Measurements from ENCODE around the gene TCF7L1.
A peak's percentile ranks its signal among the peaks of the same experiment; 100 is the strongest.

The TCF7L1 gene

GRCh38 chr2:85243101-85244072, 110.2 kb downstream of the TCF7L1 start:
- Histone ChIP-seq H3K9me3 (ENCODE audit: control insufficient read depth, insufficient read depth, low read length) (no peaks in the 10 kb centered on the region), H3K9ac (ENCODE audit: low read depth, low read length) (no peak overlapping the region), H3K27me3 (ENCODE audit: control insufficient read depth, insufficient read depth, low read length) (no peaks in the 10 kb centered on the region), H3K4me3 (ENCODE audit: low read depth, low read length) (no peak overlapping the region), H3K27ac (ENCODE audit: low read depth, low read length) (peak overlapping the region; percentile 7), H3K4me1 (ENCODE audit: control insufficient read depth, insufficient read depth, low read length) (peaks cover 54% of the 10 kb centered on the region), H3K36me3 (ENCODE audit: control insufficient read depth, insufficient read depth, low read length) (0 out of 2 replicates have a peak, but pooled peaks cover 3% of the 10 kb centered on the region)

- Histone ChIP-seq H3K4me3 (ENCODE audit: low read depth, low read length) (no peak overlapping the region), H3K27me3 (ENCODE audit: control insufficient read depth, insufficient read depth, low read length) (no peaks in the 10 kb centered on the region), H3K4me1 (ENCODE audit: control insufficient read depth, insufficient read depth, low read length) (peaks cover 62% of the 10 kb centered on the region), H3K9ac (ENCODE audit: low read depth, low read length) (no peak overlapping the region), H3K9me3 (ENCODE audit: control insufficient read depth, insufficient read depth, low read length) (no peaks in the 10 kb centered on the region), H3K36me3 (ENCODE audit: control insufficient read depth, insufficient read depth, low read length) (0 out of 2 replicates have a peak, but pooled peaks cover 3% of the 10 kb centered on the region), H3K27ac (ENCODE audit: low read depth, low read length) (no peak overlapping the region)
Observed at GRCh38 chr2:85244828-85245227, 111.6 kb downstream of the TCF7L1 start.

GRCh38 chr2:85245891-85246290, 112.7 kb downstream of the TCF7L1 start:
- Histone ChIP-seq H3K9ac (ENCODE audit: low read depth, low read length) (no peak overlapping the region), H3K4me3 (ENCODE audit: low read depth, low read length) (no peak overlapping the region), H3K4me1 (ENCODE audit: control insufficient read depth, insufficient read depth, low read length) (peaks cover 69% of the 10 kb centered on the region), H3K36me3 (ENCODE audit: control insufficient read depth, insufficient read depth, low read length) (0 out of 2 replicates have a peak, but pooled peaks cover 3% of the 10 kb centered on the region), H3K27ac (ENCODE audit: low read depth, low read length) (no peak overlapping the region), H3K27me3 (ENCODE audit: control insufficient read depth, insufficient read depth, low read length) (no peaks in the 10 kb centered on the region), H3K9me3 (ENCODE audit: control insufficient read depth, insufficient read depth, low read length) (no peaks in the 10 kb centered on the region)

- H3K4me3 ChIP-seq (ENCODE audit: low read depth, low read length): no peak overlapping the region
- peaks cover 74% of the 10 kb centered on the region for H3K4me1 ChIP-seq (ENCODE audit: control insufficient read depth, insufficient read depth, low read length)
- H3K36me3 ChIP-seq (ENCODE audit: control insufficient read depth, insufficient read depth, low read length): 0 out of 2 replicates have a peak, but pooled peaks cover 3% of the 10 kb centered on the region
- H3K27ac ChIP-seq (ENCODE audit: low read depth, low read length): no peak overlapping the region
- no peaks in the 10 kb centered on the region for H3K9me3 ChIP-seq (ENCODE audit: control insufficient read depth, insufficient read depth, low read length)
- H3K27me3 ChIP-seq (ENCODE audit: control insufficient read depth, insufficient read depth, low read length): no peaks in the 10 kb centered on the region
- H3K9ac ChIP-seq (ENCODE audit: low read depth, low read length): no peak overlapping the region
Observed at GRCh38 chr2:85246348-85246747, 113.2 kb downstream of the TCF7L1 start.

- Histone ChIP-seq H3K9me3 (ENCODE audit: control insufficient read depth, insufficient read depth, low read length) (no peaks in the 10 kb centered on the region), H3K36me3 (ENCODE audit: control insufficient read depth, insufficient read depth, low read length) (no peaks in the 10 kb centered on the region), H3K27ac (ENCODE audit: low read depth, low read length) (peak overlapping the region; percentile 78), H3K4me1 (ENCODE audit: control insufficient read depth, insufficient read depth, low read length) (peaks cover 79% of the 10 kb centered on the region), H3K4me3 (ENCODE audit: low read depth, low read length) (peak overlapping the region; percentile 34), H3K27me3 (ENCODE audit: control insufficient read depth, insufficient read depth, low read length) (no peaks in the 10 kb centered on the region), H3K9ac (ENCODE audit: low read depth, low read length) (peak overlapping the region; percentile 11; the same call in 1 of the 2 replicates)
Observed at GRCh38 chr2:85247610-85248009, 114.4 kb downstream of the TCF7L1 start.

- Histone ChIP-seq H3K27ac (ENCODE audit: low read depth, low read length) (peak overlapping the region; percentile 78), H3K27me3 (ENCODE audit: control insufficient read depth, insufficient read depth, low read length) (no peaks in the 10 kb centered on the region), H3K36me3 (ENCODE audit: control insufficient read depth, insufficient read depth, low read length) (no peaks in the 10 kb centered on the region), H3K4me3 (ENCODE audit: low read depth, low read length) (no peak overlapping the region), H3K9ac (ENCODE audit: low read depth, low read length) (no peak overlapping the region), H3K9me3 (ENCODE audit: control insufficient read depth, insufficient read depth, low read length) (no peaks in the 10 kb centered on the region), H3K4me1 (ENCODE audit: control insufficient read depth, insufficient read depth, low read length) (peaks cover 79% of the 10 kb centered on the region)
Observed at GRCh38 chr2:85248773-85249509, 115.7 kb downstream of the TCF7L1 start.

- Histone ChIP-seq H3K27ac (ENCODE audit: low read depth, low read length) (no peak overlapping the region), H3K4me1 (ENCODE audit: control insufficient read depth, insufficient read depth, low read length) (peaks cover 89% of the 10 kb centered on the region), H3K9ac (ENCODE audit: low read depth, low read length) (no peak overlapping the region)
Observed at GRCh38 chr2:85250045-85250444, 116.9 kb downstream of the TCF7L1 start.

GRCh38 chr2:85251070-85251616, 118.0 kb downstream of the TCF7L1 start:
- no peaks in the 10 kb centered on the region for H3K36me3 ChIP-seq (ENCODE audit: control insufficient read depth, insufficient read depth, low read length)
- no peaks in the 10 kb centered on the region for H3K9me3 ChIP-seq (ENCODE audit: control insufficient read depth, insufficient read depth, low read length)
- H3K9ac ChIP-seq (ENCODE audit: low read depth, low read length): no peak overlapping the region
- no peaks in the 10 kb centered on the region for H3K27me3 ChIP-seq (ENCODE audit: control insufficient read depth, insufficient read depth, low read length)
- H3K27ac ChIP-seq (ENCODE audit: low read depth, low read length): no peak overlapping the region
- H3K4me3 ChIP-seq (ENCODE audit: low read depth, low read length): no peak overlapping the region
- peaks cover 92% of the 10 kb centered on the region for H3K4me1 ChIP-seq (ENCODE audit: control insufficient read depth, insufficient read depth, low read length)

More at GRCh38 chr2:85250045-85250444, 116.9 kb downstream of the TCF7L1 start:
- Histone ChIP-seq H3K9me3 (ENCODE audit: control insufficient read depth, insufficient read depth, low read length) (no peaks in the 10 kb centered on the region), H3K4me3 (ENCODE audit: low read depth, low read length) (no peak overlapping the region), H3K27me3 (ENCODE audit: control insufficient read depth, insufficient read depth, low read length) (no peaks in the 10 kb centered on the region), H3K36me3 (ENCODE audit: control insufficient read depth, insufficient read depth, low read length) (no peaks in the 10 kb centered on the region)

GRCh38 chr2:85253890-85254289, 120.7 kb downstream of the TCF7L1 start:
- Histone ChIP-seq H3K4me3 (ENCODE audit: low read depth, low read length) (no peak overlapping the region), H3K27ac (ENCODE audit: low read depth, low read length) (peak overlapping the region; percentile 100), H3K9ac (ENCODE audit: low read depth, low read length) (no peak overlapping the region), H3K36me3 (ENCODE audit: control insufficient read depth, insufficient read depth, low read length) (no peaks in the 10 kb centered on the region), H3K27me3 (ENCODE audit: control insufficient read depth, insufficient read depth, low read length) (no peaks in the 10 kb centered on the region), H3K9me3 (ENCODE audit: control insufficient read depth, insufficient read depth, low read length) (no peaks in the 10 kb centered on the region), H3K4me1 (ENCODE audit: control insufficient read depth, insufficient read depth, low read length) (peaks cover 92% of the 10 kb centered on the region)

GRCh38 chr2:85254540-85255300, 121.5 kb downstream of the TCF7L1 start:
- Histone ChIP-seq H3K27me3 (ENCODE audit: control insufficient read depth, insufficient read depth, low read length) (no peaks in the 10 kb centered on the region), H3K4me3 (ENCODE audit: low read depth, low read length) (no peak overlapping the region), H3K4me1 (ENCODE audit: control insufficient read depth, insufficient read depth, low read length) (peaks cover 92% of the 10 kb centered on the region), H3K36me3 (ENCODE audit: control insufficient read depth, insufficient read depth, low read length) (no peaks in the 10 kb centered on the region), H3K9ac (ENCODE audit: low read depth, low read length) (no peak overlapping the region), H3K9me3 (ENCODE audit: control insufficient read depth, insufficient read depth, low read length) (no peaks in the 10 kb centered on the region), H3K27ac (ENCODE audit: low read depth, low read length) (peak overlapping the region; percentile 100)

Data from HUES48 (cell line).